C4-2B (cell line): ENCODE measurements around the gene ERGIC3.

Source experiments
- H3K27ac ChIP-seq: fragments of 450-650 bp; 2 replicates; pipeline ENCODE4 v1.5.1; 2017
- ZFX ChIP-seq: fragments of 450-650 bp; IDR thresholded peaks from 2 replicates; pipeline ENCODE4 v1.6.1; 2017
- TF ChIP-seq, protein P1 (sequence below): fragments of 450-650 bp; conservative IDR thresholded peaks from 2 replicates; pipeline ENCODE4 v1.5.1; 2017; ENCODE audit warnings: mild to moderate bottlenecking

Gene ERGIC3

DNA sequence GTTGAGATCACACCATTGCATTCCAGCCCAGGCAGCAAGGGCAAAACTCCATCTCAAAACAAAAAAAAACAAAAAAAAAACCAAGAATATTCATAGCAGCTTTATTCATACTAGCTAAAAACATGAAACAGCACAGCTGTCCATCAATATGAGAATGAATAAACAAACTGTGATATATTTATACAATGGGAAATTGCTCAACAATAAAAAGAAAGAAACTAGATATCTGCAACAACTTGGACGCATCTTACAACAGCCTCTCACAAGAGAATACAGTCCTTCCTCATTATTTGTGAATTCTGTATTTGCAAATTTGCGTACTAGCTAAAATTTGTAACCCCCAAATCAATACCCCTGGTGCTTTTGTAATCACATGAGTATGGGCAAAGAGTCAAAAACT lies 45.6 kb downstream of the ERGIC3 start:
- H3K27ac ChIP-seq, result no peak overlapping the region
- TF ChIP-seq, protein P1, sequence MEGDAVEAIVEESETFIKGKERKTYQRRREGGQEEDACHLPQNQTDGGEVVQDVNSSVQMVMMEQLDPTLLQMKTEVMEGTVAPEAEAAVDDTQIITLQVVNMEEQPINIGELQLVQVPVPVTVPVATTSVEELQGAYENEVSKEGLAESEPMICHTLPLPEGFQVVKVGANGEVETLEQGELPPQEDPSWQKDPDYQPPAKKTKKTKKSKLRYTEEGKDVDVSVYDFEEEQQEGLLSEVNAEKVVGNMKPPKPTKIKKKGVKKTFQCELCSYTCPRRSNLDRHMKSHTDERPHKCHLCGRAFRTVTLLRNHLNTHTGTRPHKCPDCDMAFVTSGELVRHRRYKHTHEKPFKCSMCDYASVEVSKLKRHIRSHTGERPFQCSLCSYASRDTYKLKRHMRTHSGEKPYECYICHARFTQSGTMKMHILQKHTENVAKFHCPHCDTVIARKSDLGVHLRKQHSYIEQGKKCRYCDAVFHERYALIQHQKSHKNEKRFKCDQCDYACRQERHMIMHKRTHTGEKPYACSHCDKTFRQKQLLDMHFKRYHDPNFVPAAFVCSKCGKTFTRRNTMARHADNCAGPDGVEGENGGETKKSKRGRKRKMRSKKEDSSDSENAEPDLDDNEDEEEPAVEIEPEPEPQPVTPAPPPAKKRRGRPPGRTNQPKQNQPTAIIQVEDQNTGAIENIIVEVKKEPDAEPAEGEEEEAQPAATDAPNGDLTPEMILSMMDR, result no peak
- no peak for TF ChIP-seq ZFX

DNA sequence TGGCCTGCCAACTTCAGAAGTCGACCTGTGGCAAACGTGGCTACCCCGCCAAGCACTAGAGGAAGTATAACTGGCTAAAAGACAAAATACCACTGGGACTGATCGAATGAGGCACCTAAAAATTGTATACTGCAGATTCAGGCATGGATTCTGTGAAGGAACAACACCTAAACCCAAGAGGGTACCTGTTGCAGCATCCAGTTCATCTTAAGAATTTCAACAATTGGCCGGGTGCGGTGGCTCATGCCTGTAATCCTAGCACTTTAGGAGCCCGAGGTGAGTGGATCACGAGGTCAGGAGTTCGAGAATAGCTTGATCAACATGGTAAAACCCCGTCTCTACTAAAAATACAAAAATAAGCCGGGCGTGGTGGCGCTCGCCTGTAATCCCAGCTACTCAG lies 46.5 kb downstream of the ERGIC3 start:
- no peak overlapping the region for H3K27ac ChIP-seq
- TF ChIP-seq, protein P1, result no peak
- no peak for TF ChIP-seq ZFX

DNA sequence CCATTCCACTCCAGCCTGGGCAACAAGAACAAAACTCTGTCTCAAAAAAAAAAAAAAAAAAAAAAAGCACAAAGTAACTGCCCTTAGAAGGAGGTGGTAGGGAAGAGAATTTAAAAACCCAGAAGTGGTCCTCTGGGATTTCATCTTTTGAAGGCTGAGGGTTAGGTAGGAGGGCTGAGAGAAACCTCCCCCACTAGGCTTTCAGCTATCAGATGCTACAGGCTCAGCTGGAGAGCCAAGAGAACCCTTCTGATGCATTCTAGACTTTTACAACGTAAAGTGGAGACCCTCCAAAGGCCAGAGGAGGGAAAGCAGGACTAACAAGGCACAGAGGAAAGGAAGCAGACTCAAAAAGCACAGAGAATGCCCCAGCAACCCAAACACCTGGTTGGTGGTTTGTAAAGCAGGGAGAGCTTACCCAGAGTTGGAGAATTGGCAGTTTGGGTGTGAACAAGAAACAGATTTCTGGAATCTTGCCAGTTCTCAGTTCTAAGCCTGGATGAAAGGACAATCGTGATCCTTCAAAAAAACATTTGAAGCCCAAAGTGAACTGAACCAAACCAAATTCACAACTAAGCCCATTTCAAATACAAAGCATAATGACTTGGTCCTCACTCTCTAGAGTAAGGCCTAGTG lies 50.6 kb downstream of the ERGIC3 start:
- TF ChIP-seq, protein P1, result no peak
- TF ChIP-seq ZFX, result no peak
- no peak overlapping the region for H3K27ac ChIP-seq

DNA sequence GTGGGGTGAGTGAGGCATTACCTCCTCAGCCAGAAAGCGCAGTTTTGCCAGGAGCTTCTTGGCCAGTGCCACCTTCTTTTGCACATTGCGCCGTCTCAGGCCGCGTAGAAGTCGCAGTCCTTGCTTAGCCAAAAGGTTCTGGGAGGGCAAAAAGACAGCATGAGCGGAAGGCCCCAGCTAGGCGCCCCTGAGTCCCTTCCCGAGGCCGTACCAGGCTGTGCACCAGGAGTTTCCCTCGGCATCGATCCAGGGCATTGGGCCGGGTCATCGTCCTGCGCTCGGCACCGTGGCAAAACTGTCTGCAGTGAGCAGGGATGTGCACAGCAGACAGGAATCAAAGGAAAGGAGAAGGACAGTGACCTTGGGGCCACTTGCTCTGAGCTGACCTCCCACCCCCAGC lies 53.6 kb downstream of the ERGIC3 start:
- no peak overlapping the region for H3K27ac ChIP-seq
- no peak for TF ChIP-seq ZFX
- TF ChIP-seq, protein P1, result no peak

DNA sequence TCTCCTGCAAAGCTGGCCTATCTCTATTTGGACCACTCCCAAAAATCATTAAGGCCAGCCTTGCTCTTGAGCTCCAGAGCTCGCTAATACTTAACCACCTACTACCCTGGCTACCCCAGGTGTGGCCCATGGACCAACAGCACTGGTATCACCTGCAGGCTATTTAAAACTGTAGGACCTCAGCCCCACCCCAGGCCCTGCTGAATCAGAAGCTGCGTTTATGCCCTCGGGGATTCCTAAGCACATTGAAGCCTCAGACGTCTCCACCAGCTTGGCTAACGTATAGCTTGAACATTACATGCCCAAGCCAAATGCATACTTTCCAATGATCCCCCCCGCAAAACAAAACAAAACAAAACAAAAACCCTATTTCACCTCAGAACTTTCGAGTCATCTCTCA lies 54.0 kb downstream of the ERGIC3 start:
- TF ChIP-seq, protein P1, result no peak
- TF ChIP-seq ZFX, result no peak
- H3K27ac ChIP-seq, result no peak overlapping the region

DNA sequence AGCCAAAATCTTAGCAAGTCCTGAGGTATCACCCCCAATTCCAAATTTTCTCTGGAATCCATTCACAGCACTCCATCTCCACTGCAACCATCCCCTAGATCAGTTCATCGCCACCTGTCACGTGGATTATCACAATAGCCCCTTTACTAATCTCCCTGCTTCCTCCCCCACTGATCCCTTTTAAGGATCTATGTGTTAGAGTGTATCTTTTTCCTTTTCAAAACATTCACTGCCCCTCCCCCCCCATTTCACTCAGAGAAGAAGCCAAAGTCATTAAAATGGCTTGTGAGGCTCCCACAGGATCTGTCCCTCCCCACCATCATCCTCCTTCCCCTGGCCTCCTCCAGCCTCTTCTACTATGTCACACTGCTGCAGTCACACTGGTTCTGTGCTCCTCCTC lies 55.3 kb downstream of the ERGIC3 start:
- no peak for TF ChIP-seq ZFX
- TF ChIP-seq, protein P1, result no peak

DNA sequence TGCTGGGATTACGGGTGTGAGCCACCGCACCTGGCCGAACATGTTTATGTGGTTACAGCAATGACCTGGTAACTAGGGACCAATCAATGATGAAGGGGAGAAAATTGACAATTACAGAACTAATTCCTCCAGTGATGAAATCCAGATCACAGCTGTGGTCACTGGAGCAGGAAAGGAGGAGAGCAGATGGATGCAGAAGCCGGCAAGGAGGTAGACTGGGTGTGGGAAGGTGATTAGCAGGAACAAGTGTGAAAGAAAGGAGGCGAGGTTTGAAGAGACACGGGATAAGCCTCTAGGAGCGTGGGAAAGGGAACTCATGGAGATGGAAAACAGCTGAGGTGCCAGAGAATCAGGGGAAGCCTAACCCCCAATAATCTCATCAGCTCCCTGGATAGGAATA lies 56.6 kb downstream of the ERGIC3 start:
- no peak for TF ChIP-seq ZFX
- TF ChIP-seq, protein P1, result no peak
- no peak overlapping the region for H3K27ac ChIP-seq

More for the DNA sequence above, 55.3 kb downstream of the ERGIC3 start:
- H3K27ac ChIP-seq, result no peak overlapping the region
